Measurements from ENCODE around the gene IL6R.
"Not testable (repeated sequence)": the region's sequence is repeated elsewhere in the genome, so short reads cannot be mapped to it uniquely, and the experiment has no call there.

GRCh38 chr1:154360881-154361280 is 44.3 kb upstream of the IL6R start:
- TF ChIP-seq CTCF, POLR2A (IDR thresholded peaks at IDR 0.05): not testable (repeated sequence)
